ENCODE results near the gene NKAIN2. TPM values are rescaled to one million over a fixed set of nuclear protein-coding genes. Genes with fewer than 3 reads are reported as not detected.

NKAIN2 gene
- polyA plus RNA-seq, 1 donor (not counting 4 experiments of a cell fraction or from before 2014, with no cell fraction given), result 0.13 TPM

DNA sequence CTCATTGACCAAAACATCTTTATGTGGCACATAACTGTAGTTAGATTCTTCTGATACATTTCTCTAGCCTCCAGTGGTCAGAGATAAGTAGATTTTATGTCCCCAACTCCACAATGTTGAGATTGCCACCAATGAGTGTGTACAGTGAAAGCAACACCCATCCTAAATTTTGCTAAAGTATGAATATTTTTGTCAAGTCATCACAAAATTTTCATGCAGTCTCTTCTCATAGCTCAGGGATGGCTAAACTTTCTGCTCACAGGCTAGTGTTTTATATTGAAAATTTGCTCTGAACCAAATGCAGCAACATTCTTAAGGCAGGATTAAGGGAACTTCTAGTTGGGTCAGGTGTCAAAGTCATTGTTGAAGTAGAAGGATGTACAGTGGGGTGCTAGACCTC is 203.6 kb downstream of the NKAIN2 start:
- dilution Hi-C loops (cut with MboI; ENCODE audit: extremely low pct_ligation_motif_present, low sequenced_read_pairs), result no loop called here

DNA sequence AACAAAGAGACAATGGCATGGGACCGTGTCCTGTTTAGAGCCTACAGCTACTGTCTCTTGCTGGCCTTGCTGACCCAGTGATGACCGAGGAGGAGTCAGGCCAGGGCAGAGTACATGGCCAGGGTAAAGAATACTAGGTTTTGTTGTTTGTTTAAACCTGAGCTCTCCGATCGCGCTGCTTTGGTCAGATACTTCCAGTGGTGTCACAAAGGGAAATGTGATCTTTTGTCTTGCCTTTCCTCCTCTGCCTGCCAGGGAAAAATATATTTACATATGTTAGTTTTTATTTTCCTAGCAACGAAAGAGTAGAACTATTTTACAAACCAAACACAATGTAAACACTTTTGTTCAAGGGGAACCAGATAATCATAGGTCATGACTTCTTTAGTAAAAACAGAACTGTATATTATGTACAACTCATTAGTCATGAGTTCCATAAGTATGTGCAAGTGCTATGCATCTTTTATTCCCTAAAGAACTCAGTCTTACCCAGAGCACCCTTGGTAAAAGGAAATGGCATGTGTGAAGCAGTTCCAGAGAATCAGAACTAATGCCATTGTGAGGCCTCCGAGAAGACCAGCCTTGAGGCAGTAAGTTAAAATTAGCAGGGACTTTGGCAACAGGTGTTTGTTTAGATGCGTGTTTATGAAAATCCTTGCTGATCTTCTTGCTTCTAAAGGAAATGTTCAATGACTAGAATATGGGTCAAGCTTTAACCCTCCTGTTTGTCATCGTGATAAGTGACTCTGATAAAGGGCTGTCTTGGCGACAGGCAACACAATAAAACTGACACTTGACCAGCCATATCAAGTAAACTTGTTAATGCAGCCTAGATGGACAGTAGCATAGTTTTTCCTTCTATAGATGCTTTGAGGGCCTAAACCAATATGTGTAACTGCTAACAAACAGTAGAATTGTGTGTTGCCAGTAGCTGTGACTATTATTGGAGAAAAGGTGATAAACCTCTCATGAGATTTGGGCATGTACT is 204.6 kb downstream of the NKAIN2 start:
- no peaks in the 10 kb centered on the region for H4K20me1 ChIP-seq (ENCODE audit: control insufficient read depth, extremely low read depth, insufficient read depth, low read length)
- no peak for FAIRE-seq
- H3K4me2 ChIP-seq (ENCODE audit: control insufficient read depth, extremely low read depth, insufficient read depth, low read depth, low read length), result no peak overlapping the region
- no peak overlapping the region for H3K27ac ChIP-seq (ENCODE audit: control insufficient read depth, insufficient read depth, low read length)
- no peaks in the 10 kb centered on the region for H3K27me3 ChIP-seq (ENCODE audit: control insufficient read depth, extremely low read depth, insufficient read depth, low read length)
- TF ChIP-seq CTCF (optimal IDR thresholded peaks at IDR 0.05 in 1 of 3, IDR thresholded peaks at IDR 0.05 in 1 of 3, conservative IDR thresholded peaks at IDR 0.05 in 1 of 3; ENCODE audit: extremely low read depth in 1 of 3, insufficient read depth in 2 of 3, low read length in 3 of 3), result no peak
- TF ChIP-seq EZH2 (IDR thresholded peaks at IDR 0.05; ENCODE audit: low read length), result no peak
- no peaks in the 10 kb centered on the region for H3K9me1 ChIP-seq (ENCODE audit: control insufficient read depth, extremely low read depth, insufficient read depth, low read length)
- DNase-seq (ENCODE audit: low read depth, low spot score), result no peak
- H3K36me3 ChIP-seq (ENCODE audit: control insufficient read depth in 2 of 2, extremely low read depth in 1 of 2, insufficient read depth in 2 of 2, low read length in 2 of 2), result no peaks in the 10 kb centered on the region
- H3K9ac ChIP-seq (ENCODE audit: control insufficient read depth, extremely low read depth, insufficient read depth, low read length), result no peak overlapping the region
- no peaks in the 10 kb centered on the region for H3K9me3 ChIP-seq (ENCODE audit: control insufficient read depth, low read depth, low read length)
- H2AFZ ChIP-seq (ENCODE audit: control insufficient read depth, low read length), result no peak overlapping the region
- H3K79me2 ChIP-seq (ENCODE audit: control insufficient read depth, insufficient read depth, low read length), result no peaks in the 10 kb centered on the region
- dilution Hi-C loops (cut with MboI; ENCODE audit: extremely low pct_ligation_motif_present, low sequenced_read_pairs), result no loop called here
- no peaks in the 10 kb centered on the region for H3K4me1 ChIP-seq (ENCODE audit: control insufficient read depth, extremely low read depth, insufficient read depth, low read length)
- H3K4me3 ChIP-seq (ENCODE audit: control insufficient read depth in 2 of 3, extremely low read depth in 1 of 3, insufficient read depth in 2 of 3, low read depth in 1 of 3, low read length in 3 of 3), result no peak overlapping the region

More for the DNA sequence above, 203.6 kb downstream of the NKAIN2 start:
- Histone ChIP-seq H3K4me1 (ENCODE audit: control insufficient read depth, extremely low read depth, insufficient read depth, low read length) (no peaks in the 10 kb centered on the region), H4K20me1 (ENCODE audit: control insufficient read depth, extremely low read depth, insufficient read depth, low read length) (no peaks in the 10 kb centered on the region), H3K36me3 (ENCODE audit: control insufficient read depth in 2 of 2, extremely low read depth in 1 of 2, insufficient read depth in 2 of 2, low read length in 2 of 2) (no peaks in the 10 kb centered on the region), H3K9me1 (ENCODE audit: control insufficient read depth, extremely low read depth, insufficient read depth, low read length) (no peaks in the 10 kb centered on the region), H2AFZ (ENCODE audit: control insufficient read depth, low read length) (no peak overlapping the region), H3K4me3 (ENCODE audit: control insufficient read depth in 2 of 3, extremely low read depth in 1 of 3, insufficient read depth in 2 of 3, low read depth in 1 of 3, low read length in 3 of 3) (no peak overlapping the region), H3K4me2 (ENCODE audit: control insufficient read depth, extremely low read depth, insufficient read depth, low read depth, low read length) (no peak overlapping the region), H3K79me2 (ENCODE audit: control insufficient read depth, insufficient read depth, low read length) (no peaks in the 10 kb centered on the region), H3K27me3 (ENCODE audit: control insufficient read depth, extremely low read depth, insufficient read depth, low read length) (no peaks in the 10 kb centered on the region), H3K9me3 (ENCODE audit: control insufficient read depth, low read depth, low read length) (no peaks in the 10 kb centered on the region), H3K9ac (ENCODE audit: control insufficient read depth, extremely low read depth, insufficient read depth, low read length) (no peak overlapping the region), H3K27ac (ENCODE audit: control insufficient read depth, insufficient read depth, low read length) (no peak overlapping the region)
- no peak for FAIRE-seq
- no peak for TF ChIP-seq CTCF (optimal IDR thresholded peaks at IDR 0.05 in 1 of 3, IDR thresholded peaks at IDR 0.05 in 1 of 3, conservative IDR thresholded peaks at IDR 0.05 in 1 of 3; ENCODE audit: extremely low read depth in 1 of 3, insufficient read depth in 2 of 3, low read length in 3 of 3)
- no peak for TF ChIP-seq EZH2 (IDR thresholded peaks at IDR 0.05; ENCODE audit: low read length)
- DNase-seq (ENCODE audit: low read depth, low spot score), result no peak
